ENCODE results near the gene KBTBD4. TPM values are rescaled to one million over a fixed set of nuclear protein-coding genes. Genes with fewer than 3 reads are reported as not detected.

Gene KBTBD4
- polyA plus RNA-seq, 4 donors, result 9.8 to 13.7 (median 12.0) TPM

- FAIRE-seq, result no peak
- no peak for DNase-seq
- Histone ChIP-seq H3K27ac (ENCODE audit: low read depth in 1 of 3, low read length in 2 of 3) (no peak overlapping the region), H3K9me3 (ENCODE audit: control insufficient read depth in 2 of 2, insufficient read depth in 1 of 2, low read depth in 1 of 2, low read length in 1 of 2) (no peaks in the 10 kb centered on the region), H3K4me3 (ENCODE audit: low read depth in 1 of 3, low read length in 3 of 3) (no peak overlapping the region), H3K27me3 (ENCODE audit: control insufficient read depth in 3 of 3, insufficient read depth in 3 of 3, low read length in 3 of 3) (no peaks in the 10 kb centered on the region), H3K36me3 (ENCODE audit: control insufficient read depth in 3 of 3, insufficient read depth in 2 of 3, low read depth in 1 of 3, low read length in 3 of 3) (peaks cover 2 to 28% (median 6%) of the 10 kb centered on the region in 3 donors), H3K4me1 (ENCODE audit: control insufficient read depth in 3 of 3, insufficient read depth in 2 of 3, low read depth in 1 of 3, low read length in 2 of 3) (no peaks in the 10 kb centered on the region)
- 69 to 83% (median 75%) methylated on average over 6 of the region's 6 CpGs for WGBS, 3 donors
Measured at GRCh38 chr11:47611348-47611794, 32.6 kb upstream of the KBTBD4 start.

DNA sequence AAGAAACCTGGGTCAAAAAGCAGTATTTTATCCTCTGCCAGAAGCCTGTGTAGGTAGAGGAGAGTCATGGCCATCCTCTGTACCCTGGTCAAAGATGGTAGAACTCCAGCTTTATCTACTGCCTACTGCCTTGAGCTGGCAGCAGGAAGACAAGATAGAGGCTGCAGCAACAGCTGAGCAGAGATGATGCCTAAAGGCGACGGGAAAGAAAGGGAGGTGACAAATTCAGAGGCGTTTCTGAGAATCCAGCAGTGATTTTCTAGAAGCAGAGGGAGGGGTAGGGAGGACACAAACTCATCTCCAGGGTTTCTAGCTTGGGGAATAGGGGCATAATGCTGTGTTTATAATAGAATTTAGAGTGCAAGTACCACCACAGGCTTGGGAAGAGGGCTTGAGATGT is 30.9 kb upstream of the KBTBD4 start:
- DNase-seq, result no peak
- Histone ChIP-seq H3K4me1 (ENCODE audit: control insufficient read depth in 3 of 3, insufficient read depth in 2 of 3, low read depth in 1 of 3, low read length in 2 of 3) (no peaks in the 10 kb centered on the region), H3K36me3 (ENCODE audit: control insufficient read depth in 3 of 3, insufficient read depth in 2 of 3, low read depth in 1 of 3, low read length in 3 of 3) (peaks cover 2 to 19% (median 6%) of the 10 kb centered on the region in 3 donors), H3K27ac (ENCODE audit: low read depth in 1 of 3, low read length in 2 of 3) (no peak overlapping the region), H3K9me3 (ENCODE audit: control insufficient read depth in 2 of 2, insufficient read depth in 1 of 2, low read depth in 1 of 2, low read length in 1 of 2) (no peaks in the 10 kb centered on the region), H3K4me3 (ENCODE audit: low read depth in 1 of 3, low read length in 3 of 3) (no peak overlapping the region), H3K27me3 (ENCODE audit: control insufficient read depth in 3 of 3, insufficient read depth in 3 of 3, low read length in 3 of 3) (no peaks in the 10 kb centered on the region)
- no peak for FAIRE-seq
- 78 to 90% (median 80%) methylated on average over 3 of the region's 3 CpGs for WGBS, 3 donors

DNA sequence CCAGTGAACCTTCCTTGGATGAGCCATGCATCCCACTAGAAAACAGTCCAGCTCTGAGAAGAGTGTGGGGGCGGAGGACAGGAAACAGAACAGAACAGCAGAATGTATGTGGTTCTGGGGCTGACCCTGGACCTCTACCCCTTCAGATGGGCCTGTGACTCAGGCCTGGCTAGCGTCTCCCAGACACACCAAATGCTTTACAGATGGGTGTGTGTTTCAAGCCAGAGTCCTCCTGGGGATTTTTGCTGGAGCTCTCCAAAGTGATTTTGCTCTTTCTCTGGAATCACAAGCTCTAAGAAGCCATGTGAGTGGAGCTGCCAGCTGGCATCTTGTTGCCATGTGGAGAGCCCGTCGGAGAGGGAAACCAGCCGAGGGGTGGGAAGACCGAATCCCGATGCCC is 28.6 kb upstream of the KBTBD4 start:
- Histone ChIP-seq H3K4me3 (ENCODE audit: low read depth in 1 of 3, low read length in 3 of 3) (no peak overlapping the region), H3K9me3 (ENCODE audit: control insufficient read depth in 2 of 2, insufficient read depth in 1 of 2, low read depth in 1 of 2, low read length in 1 of 2) (no peaks in the 10 kb centered on the region), H3K27me3 (ENCODE audit: control insufficient read depth in 3 of 3, insufficient read depth in 3 of 3, low read length in 3 of 3) (no peaks in the 10 kb centered on the region), H3K27ac (ENCODE audit: low read depth in 1 of 3, low read length in 2 of 3) (no peak overlapping the region), H3K36me3 (ENCODE audit: control insufficient read depth in 3 of 3, insufficient read depth in 2 of 3, low read depth in 1 of 3, low read length in 3 of 3) (peaks cover 2 to 16% (median 4%) of the 10 kb centered on the region in 3 donors), H3K4me1 (ENCODE audit: control insufficient read depth in 3 of 3, insufficient read depth in 2 of 3, low read depth in 1 of 3, low read length in 2 of 3) (no peaks in the 10 kb centered on the region)
- WGBS, 3 donors, result 81 to 92% (median 90%) methylated on average over 7 of the region's 7 CpGs
- FAIRE-seq, result no peak
- DNase-seq, result no peak

DNA sequence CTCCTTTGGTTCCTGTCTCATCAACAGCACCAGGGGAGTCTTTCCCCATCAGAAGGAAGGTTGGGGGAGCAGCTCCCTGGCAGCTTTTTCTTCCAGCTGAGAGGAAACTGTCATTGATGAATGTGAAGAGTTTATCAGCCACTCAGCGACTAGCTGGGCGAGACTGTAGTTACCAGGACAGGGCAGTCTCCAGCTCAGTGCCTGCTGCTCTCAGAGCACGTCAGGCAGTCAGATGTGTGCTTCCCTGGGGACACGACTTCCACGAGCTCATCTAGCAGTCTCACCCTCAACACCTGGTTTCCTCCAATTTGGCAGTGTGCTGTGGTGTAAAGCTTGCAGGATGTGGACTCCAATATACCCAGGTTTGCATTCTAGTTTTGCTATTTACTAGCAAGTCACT is 28.0 kb upstream of the KBTBD4 start:
- peaks cover 2 to 16% (median 4%) of the 10 kb centered on the region in 3 donors for H3K36me3 ChIP-seq (ENCODE audit: control insufficient read depth in 3 of 3, insufficient read depth in 2 of 3, low read depth in 1 of 3, low read length in 3 of 3)
- H3K4me1 ChIP-seq (ENCODE audit: control insufficient read depth in 3 of 3, insufficient read depth in 2 of 3, low read depth in 1 of 3, low read length in 2 of 3), result no peaks in the 10 kb centered on the region
- no peak overlapping the region for H3K27ac ChIP-seq (ENCODE audit: low read depth in 1 of 3, low read length in 2 of 3)
- H3K4me3 ChIP-seq (ENCODE audit: low read depth in 1 of 3, low read length in 3 of 3), result no peak overlapping the region
- no peak for FAIRE-seq
- H3K9me3 ChIP-seq (ENCODE audit: control insufficient read depth in 2 of 2, insufficient read depth in 1 of 2, low read depth in 1 of 2, low read length in 1 of 2), result no peaks in the 10 kb centered on the region
- DNase-seq, result no peak
- no peaks in the 10 kb centered on the region for H3K27me3 ChIP-seq (ENCODE audit: control insufficient read depth in 3 of 3, insufficient read depth in 3 of 3, low read length in 3 of 3)
- WGBS, 3 donors, result 63 to 72% (median 65%) methylated on average over 5 of the region's 5 CpGs

DNA sequence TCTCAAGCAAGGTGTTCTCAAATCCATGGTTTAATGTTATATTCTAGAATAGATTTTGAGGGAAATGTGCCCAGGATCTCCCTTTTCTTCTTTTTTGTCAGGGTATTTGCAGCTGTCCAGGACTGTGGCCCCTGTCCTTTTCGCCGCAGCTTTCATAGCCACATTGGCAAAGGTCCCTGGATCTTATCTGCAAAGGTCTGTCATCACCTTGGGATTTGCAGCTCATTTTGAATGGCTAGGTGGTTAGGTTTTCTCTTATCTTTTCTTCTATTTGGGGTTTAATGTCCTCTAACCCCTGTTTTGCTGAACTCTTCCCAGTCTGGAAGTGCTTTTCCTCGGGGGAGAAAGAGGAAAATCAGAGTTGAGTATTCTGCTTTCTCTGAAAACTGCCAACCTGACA is 27.2 kb upstream of the KBTBD4 start:
- Histone ChIP-seq H3K4me3 (ENCODE audit: low read depth in 1 of 3, low read length in 3 of 3) (no peak overlapping the region), H3K9me3 (ENCODE audit: control insufficient read depth in 2 of 2, insufficient read depth in 1 of 2, low read depth in 1 of 2, low read length in 1 of 2) (no peaks in the 10 kb centered on the region), H3K27me3 (ENCODE audit: control insufficient read depth in 3 of 3, insufficient read depth in 3 of 3, low read length in 3 of 3) (no peaks in the 10 kb centered on the region), H3K4me1 (ENCODE audit: control insufficient read depth in 3 of 3, insufficient read depth in 2 of 3, low read depth in 1 of 3, low read length in 2 of 3) (no peaks in the 10 kb centered on the region), H3K36me3 (ENCODE audit: control insufficient read depth in 3 of 3, insufficient read depth in 2 of 3, low read depth in 1 of 3, low read length in 3 of 3) (peaks cover 2 to 11% (median 4%) of the 10 kb centered on the region in 3 donors), H3K27ac (ENCODE audit: low read depth in 1 of 3, low read length in 2 of 3) (no peak overlapping the region)
- FAIRE-seq, result no peak
- WGBS, 3 donors, result 89 to 91% (median 89%) methylated on average over 3 of the region's 3 CpGs
- no peak for DNase-seq

DNA sequence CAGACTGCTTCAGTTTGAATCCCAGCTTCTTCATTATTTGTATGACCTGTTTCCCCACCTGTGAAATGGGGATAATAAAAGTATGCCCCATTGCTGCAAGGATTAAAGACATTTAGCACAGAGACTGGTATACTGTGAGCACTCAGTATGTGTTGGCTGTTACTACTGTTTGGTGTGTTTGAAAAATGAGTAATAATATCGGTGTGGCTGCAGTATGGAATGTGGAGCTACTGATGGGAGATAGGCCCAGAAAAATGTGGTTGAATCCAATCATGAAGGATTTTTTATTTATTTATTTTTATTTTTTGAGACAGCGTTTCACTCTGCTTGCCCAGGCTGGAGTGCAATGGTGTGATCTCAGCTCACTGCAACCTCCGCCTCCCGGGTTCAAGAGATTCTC is 24.5 kb upstream of the KBTBD4 start:
- WGBS, 3 donors, result 93 to 96% (median 94%) methylated on average over 4 of the region's 4 CpGs
- no peak overlapping the region for H3K27ac ChIP-seq (ENCODE audit: low read depth in 1 of 3, low read length in 2 of 3)
- H3K36me3 ChIP-seq (ENCODE audit: control insufficient read depth in 3 of 3, insufficient read depth in 2 of 3, low read depth in 1 of 3, low read length in 3 of 3), result peaks cover under 1 to 5% (median 2%) of the 10 kb centered on the region in 3 donors
- H3K9me3 ChIP-seq (ENCODE audit: control insufficient read depth in 2 of 2, insufficient read depth in 1 of 2, low read depth in 1 of 2, low read length in 1 of 2), result no peaks in the 10 kb centered on the region
- no peak overlapping the region for H3K4me3 ChIP-seq (ENCODE audit: low read depth in 1 of 3, low read length in 3 of 3)
- H3K4me1 ChIP-seq (ENCODE audit: control insufficient read depth in 3 of 3, insufficient read depth in 2 of 3, low read depth in 1 of 3, low read length in 2 of 3), result no peaks in the 10 kb centered on the region
- FAIRE-seq (no peak), DNase-seq (no peak)
- H3K27me3 ChIP-seq (ENCODE audit: control insufficient read depth in 3 of 3, insufficient read depth in 3 of 3, low read length in 3 of 3), result no peaks in the 10 kb centered on the region

DNA sequence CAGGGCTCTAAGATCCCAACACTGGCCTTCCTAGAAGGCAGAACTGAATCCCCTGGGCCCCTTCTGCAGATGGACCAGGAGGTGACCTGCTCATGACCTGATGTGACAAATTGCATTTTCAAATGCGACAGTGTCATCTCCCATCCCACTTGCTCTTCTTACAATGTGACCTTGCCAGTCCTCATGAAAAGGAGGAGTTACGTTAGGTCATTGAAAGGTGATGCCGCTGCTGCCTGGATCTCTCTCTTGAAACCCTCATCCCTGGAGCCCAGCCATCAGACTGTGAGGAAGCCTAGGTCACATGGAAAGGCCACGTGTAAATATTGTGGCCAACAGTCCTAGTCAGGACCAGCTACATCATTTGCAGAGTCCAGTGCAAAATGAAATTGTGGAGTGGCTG is 21.1 kb upstream of the KBTBD4 start:
- Histone ChIP-seq H3K36me3 (ENCODE audit: control insufficient read depth in 3 of 3, insufficient read depth in 2 of 3, low read depth in 1 of 3, low read length in 3 of 3) (peaks cover 0 to 2% (median 0%) of the 10 kb centered on the region in 3 donors), H3K4me1 (ENCODE audit: control insufficient read depth in 3 of 3, insufficient read depth in 2 of 3, low read depth in 1 of 3, low read length in 2 of 3) (no peaks in the 10 kb centered on the region), H3K27me3 (ENCODE audit: control insufficient read depth in 3 of 3, insufficient read depth in 3 of 3, low read length in 3 of 3) (peaks cover 0 to 6% (median 0%) of the 10 kb centered on the region in 3 donors), H3K27ac (ENCODE audit: low read depth in 1 of 3, low read length in 2 of 3) (no peak overlapping the region), H3K9me3 (ENCODE audit: control insufficient read depth in 2 of 2, insufficient read depth in 1 of 2, low read depth in 1 of 2, low read length in 1 of 2) (no peaks in the 10 kb centered on the region), H3K4me3 (ENCODE audit: low read depth in 1 of 3, low read length in 3 of 3) (no peak overlapping the region)
- FAIRE-seq (no peak), DNase-seq (no peak)
- WGBS, 3 donors, result 76 to 89% (median 87%) methylated on average over 4 of the region's 4 CpGs

- 98 to 100% (median 100%) methylated on average over 1 of the region's 1 CpG for WGBS, 3 donors
- FAIRE-seq (no peak), DNase-seq (no peak)
- Histone ChIP-seq H3K36me3 (ENCODE audit: control insufficient read depth in 3 of 3, insufficient read depth in 2 of 3, low read depth in 1 of 3, low read length in 3 of 3) (peaks cover 0 to 2% (median 0%) of the 10 kb centered on the region in 3 donors), H3K27me3 (ENCODE audit: control insufficient read depth in 3 of 3, insufficient read depth in 3 of 3, low read length in 3 of 3) (peaks cover 0 to 40% (median 10%) of the 10 kb centered on the region in 3 donors), H3K9me3 (ENCODE audit: control insufficient read depth in 2 of 2, insufficient read depth in 1 of 2, low read depth in 1 of 2, low read length in 1 of 2) (no peaks in the 10 kb centered on the region), H3K4me1 (ENCODE audit: control insufficient read depth in 3 of 3, insufficient read depth in 2 of 3, low read depth in 1 of 3, low read length in 2 of 3) (peaks cover 0 to 9% (median 0%) of the 10 kb centered on the region in 3 donors), H3K4me3 (ENCODE audit: low read depth in 1 of 3, low read length in 3 of 3) (no peak overlapping the region), H3K27ac (ENCODE audit: low read depth in 1 of 3, low read length in 2 of 3) (no peak overlapping the region)
Measured at GRCh38 chr11:47595967-47596366, 17.2 kb upstream of the KBTBD4 start.

- no peak for FAIRE-seq
- H3K27me3 ChIP-seq (ENCODE audit: control insufficient read depth in 3 of 3, insufficient read depth in 3 of 3, low read length in 3 of 3), result peaks cover 0 to 40% (median 10%) of the 10 kb centered on the region in 3 donors
- peaks cover 0 to 9% (median 0%) of the 10 kb centered on the region in 3 donors for H3K4me1 ChIP-seq (ENCODE audit: control insufficient read depth in 3 of 3, insufficient read depth in 2 of 3, low read depth in 1 of 3, low read length in 2 of 3)
- 60 to 70% (median 65%) methylated on average over 7 of the region's 7 CpGs for WGBS, 3 donors
- peaks cover 0 to 1% (median 0%) of the 10 kb centered on the region in 3 donors for H3K36me3 ChIP-seq (ENCODE audit: control insufficient read depth in 3 of 3, insufficient read depth in 2 of 3, low read depth in 1 of 3, low read length in 3 of 3)
- H3K9me3 ChIP-seq (ENCODE audit: control insufficient read depth in 2 of 2, insufficient read depth in 1 of 2, low read depth in 1 of 2, low read length in 1 of 2), result no peaks in the 10 kb centered on the region
- no peak overlapping the region for H3K27ac ChIP-seq (ENCODE audit: low read depth in 1 of 3, low read length in 2 of 3)
- no peak overlapping the region for H3K4me3 ChIP-seq (ENCODE audit: low read depth in 1 of 3, low read length in 3 of 3)
- no peak for DNase-seq
Measured at GRCh38 chr11:47595029-47595428, 16.3 kb upstream of the KBTBD4 start.

Data from small intestine (tissue), 7 donors.